NK-92 treated with Interleukin-12 subunit alpha and Interleukin-12 subunit beta, amount 100 ng/mL, for 24 hours (cell line): ENCODE data around the gene FITM1.

Experiments used
- DNase-seq: peaks from one replicate; lab custom pipeline; 2025; lab: John Stamatoyannopoulos, UW

FITM1 gene

DNA sequence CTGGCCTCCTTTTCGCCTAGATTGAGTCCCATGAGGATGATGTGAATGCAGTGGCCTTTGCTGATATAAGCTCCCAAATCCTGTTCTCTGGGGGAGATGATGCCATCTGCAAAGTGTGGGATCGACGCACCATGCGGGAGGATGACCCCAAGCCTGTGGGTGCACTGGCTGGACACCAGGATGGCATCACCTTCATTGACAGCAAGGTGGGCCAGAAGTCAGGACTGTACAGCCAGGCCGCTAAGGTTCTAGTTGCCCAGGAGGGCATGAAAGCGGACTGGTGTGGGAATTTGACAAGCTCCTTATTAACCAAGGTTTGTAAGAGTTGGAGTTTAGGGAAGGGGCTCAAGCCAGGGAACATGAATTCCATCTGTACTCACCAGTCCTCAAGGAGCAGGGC lies 10.8 kb upstream of the FITM1 start:
- DNase-seq = no peak

DNA sequence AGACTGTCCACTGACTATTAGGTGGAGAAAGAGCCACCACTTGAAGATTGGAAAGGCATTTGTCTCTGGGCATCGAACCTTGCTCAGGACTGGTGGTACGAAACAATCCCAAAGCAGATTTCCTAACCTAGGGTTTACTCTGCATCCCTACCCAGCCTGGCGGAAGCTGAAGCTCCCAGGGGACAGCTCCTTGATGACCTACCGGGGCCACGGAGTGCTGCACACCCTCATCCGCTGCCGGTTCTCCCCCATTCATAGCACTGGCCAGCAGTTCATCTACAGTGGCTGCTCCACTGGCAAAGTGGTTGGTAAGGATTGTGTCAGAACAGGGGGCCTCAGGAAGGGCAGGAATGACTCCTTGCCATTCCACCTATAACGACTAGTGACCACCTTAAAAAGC lies 9.2 kb upstream of the FITM1 start:
- no peak for DNase-seq

GRCh38 chr14:24122416-24122815 lies 8.0 kb upstream of the FITM1 start:
- no peak for DNase-seq

DNA sequence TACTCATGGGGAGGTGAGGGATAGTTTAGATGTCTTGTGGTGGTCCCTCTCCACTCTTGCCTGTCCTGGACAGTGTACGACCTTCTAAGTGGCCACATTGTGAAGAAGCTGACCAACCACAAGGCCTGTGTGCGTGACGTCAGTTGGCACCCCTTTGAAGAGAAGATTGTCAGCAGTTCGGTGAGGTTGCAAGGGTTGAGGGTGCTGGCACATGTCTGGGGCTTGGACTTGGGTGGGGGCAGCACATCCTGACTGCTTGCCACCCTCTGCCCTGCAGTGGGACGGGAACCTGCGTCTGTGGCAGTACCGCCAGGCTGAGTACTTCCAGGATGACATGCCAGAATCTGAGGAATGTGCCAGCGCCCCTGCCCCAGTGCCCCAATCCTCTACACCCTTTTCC lies 7.6 kb upstream of the FITM1 start:
- DNase-seq = no peak

DNA sequence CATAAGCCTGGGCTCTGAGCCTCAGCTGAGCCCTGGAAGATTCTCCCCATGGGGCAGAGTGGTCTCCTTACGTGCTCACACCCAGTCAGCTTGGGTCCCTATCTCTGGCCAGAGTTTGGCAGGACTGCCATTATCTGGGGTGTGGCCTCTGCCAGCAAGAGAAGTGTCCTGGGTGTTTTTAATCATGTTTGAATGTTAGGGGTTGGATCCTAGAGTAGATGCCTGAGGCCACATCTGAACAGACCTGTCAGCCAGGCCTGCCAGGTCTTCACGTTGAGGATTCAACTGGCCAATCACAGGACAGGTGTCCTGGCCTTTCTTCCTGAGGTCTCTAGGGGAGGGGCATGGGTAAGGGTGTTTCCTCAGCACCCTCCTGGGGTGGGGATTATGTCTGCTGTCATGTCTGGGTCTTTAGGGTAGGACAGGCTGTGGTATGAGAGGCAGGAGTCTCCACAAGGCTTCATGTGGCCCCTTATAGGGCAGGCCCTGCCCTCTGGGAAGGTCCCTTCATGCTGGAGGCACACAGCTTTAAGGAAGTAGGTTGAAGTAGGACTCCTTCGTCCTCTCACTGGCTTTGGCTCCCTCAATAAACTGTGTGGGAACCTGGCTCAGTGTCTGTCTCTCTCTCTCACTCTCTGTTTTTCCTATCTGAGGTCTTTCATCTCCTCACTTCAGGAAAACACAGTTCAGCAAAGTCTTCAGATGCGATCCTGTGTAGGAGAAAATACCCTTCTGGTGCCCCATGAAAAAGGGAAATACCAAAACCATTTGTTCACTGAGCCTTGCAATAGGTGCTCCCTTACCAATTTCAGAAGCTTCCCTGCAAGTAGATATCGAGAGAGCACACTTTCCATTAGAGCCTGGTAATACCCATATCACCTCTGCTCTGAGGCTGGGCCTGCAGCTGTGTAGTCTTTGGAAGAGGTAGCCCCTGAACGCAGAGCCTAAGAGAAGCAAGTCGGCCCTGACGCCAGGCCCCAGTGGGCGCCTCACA lies 6.7 kb upstream of the FITM1 start:
- no peak for DNase-seq

DNA sequence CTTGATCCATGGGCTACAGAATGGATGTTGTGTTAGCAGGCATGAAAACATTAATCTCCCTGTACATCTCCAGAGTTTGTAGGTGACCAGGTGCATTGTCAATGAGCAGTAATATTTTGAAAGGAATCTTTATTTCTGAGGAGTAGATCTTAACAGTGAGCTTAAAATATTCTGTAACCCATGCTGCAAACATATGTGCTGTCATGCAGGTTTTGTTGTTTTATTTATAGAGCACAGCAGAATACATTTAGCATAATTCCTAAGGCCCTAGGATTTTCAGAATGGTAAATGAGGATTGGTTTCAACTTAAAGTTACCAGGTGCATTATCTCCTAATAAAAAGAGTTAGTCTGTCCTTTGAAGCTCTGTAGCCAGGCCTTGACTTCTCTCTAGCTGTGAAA lies 3.5 kb upstream of the FITM1 start:
- no peak for DNase-seq

DNA sequence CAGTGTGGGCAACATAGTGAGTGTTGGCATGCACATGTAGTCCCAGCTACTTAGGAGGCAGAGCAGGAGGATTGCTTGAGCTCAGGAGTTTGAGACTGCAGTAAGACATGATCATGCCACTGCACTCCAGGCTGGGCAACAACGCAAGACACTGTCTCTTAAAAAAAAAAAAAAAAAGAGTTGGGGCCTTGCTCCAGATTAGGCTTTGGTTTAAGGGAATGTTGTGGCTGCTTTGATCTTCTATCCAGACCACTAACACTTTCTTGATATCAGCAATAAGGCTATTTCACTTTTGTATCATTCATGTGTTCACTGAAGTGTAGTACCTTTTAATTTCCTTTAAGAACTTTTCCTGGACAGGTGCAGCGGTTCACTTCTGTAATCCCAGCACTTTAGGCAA lies 2.8 kb upstream of the FITM1 start:
- DNase-seq = no peak

- DNase-seq = no peak
Observed at GRCh38 chr14:24129410-24129998, 955 bp upstream of the FITM1 start.

GRCh38 chr14:24130717-24131548 lies 474 bp downstream of the FITM1 start:
- no peak for DNase-seq

- no peak for DNase-seq
Observed at GRCh38 chr14:24131549-24131966, 1.1 kb downstream of the FITM1 start.

GRCh38 chr14:24132061-24132685 lies 1.7 kb downstream of the FITM1 start:
- no peak for DNase-seq

GRCh38 chr14:24132976-24133375 lies 2.5 kb downstream of the FITM1 start:
- DNase-seq = no peak

GRCh38 chr14:24133735-24134134 lies 3.3 kb downstream of the FITM1 start:
- DNase-seq = no peak

GRCh38 chr14:24135584-24135833 lies 5.0 kb downstream of the FITM1 start:
- no peak for DNase-seq

- peak; percentile 90 for DNase-seq
Observed at GRCh38 chr14:24135834-24136683, 5.6 kb downstream of the FITM1 start, which contains the start of gene PSME1. TSS of gene PSME1 (plus strand) at chr14:24136194. CDS start at chr14:24136263, 69 bp downstream.

GRCh38 chr14:24136684-24137528 lies 6.4 kb downstream of the FITM1 start:
- no peak for DNase-seq

GRCh38 chr14:24137529-24138395 lies 7.3 kb downstream of the FITM1 start:
- no peak for DNase-seq

- DNase-seq = no peak
Observed at GRCh38 chr14:24138396-24139271, 8.2 kb downstream of the FITM1 start.
